ENCODE measurements around the gene EME2. TPM values are rescaled to one million over a fixed set of nuclear protein-coding genes. Genes with fewer than 3 reads are reported as not detected.

Gene EME2
- polyA plus RNA-seq, 1 donor from 2014 or later = 21.2 TPM

- Histone ChIP-seq H3K4me2 (ENCODE audit: low read length) (no peak overlapping the region), H3K9ac (ENCODE audit: low read length) (peak overlapping the region; percentile 84)
Observed at GRCh38 chr16:1775006-1775845, 2.6 kb downstream of the EME2 start.

GRCh38 chr16:1775846-1776671 lies 3.4 kb downstream of the EME2 start:
- H3F3A ChIP-seq (ENCODE audit: insufficient read depth, low read length, poor library complexity, severe bottlenecking) = no peaks in the 10 kb centered on the region
- H3K4me2 ChIP-seq (ENCODE audit: low read length) = no peak overlapping the region
- H3K36me3 ChIP-seq (ENCODE audit: insufficient read depth, low read length) = no peaks in the 10 kb centered on the region
- peaks cover 23% of the 10 kb centered on the region for H4K20me1 ChIP-seq (ENCODE audit: insufficient read depth)
- no peaks in the 10 kb centered on the region for H3K27me3 ChIP-seq (ENCODE audit: insufficient read depth, low read depth, low read length)
- no peaks in the 10 kb centered on the region for H3K9me2 ChIP-seq (ENCODE audit: insufficient read depth, low read length)
- no peaks in the 10 kb centered on the region for H3K9me3 ChIP-seq (ENCODE audit: low read length)
- peaks cover 17% of the 10 kb centered on the region for H3K79me2 ChIP-seq (replicated peaks; ENCODE audit: insufficient read depth, low read length)
- H3K9ac ChIP-seq (ENCODE audit: low read length) = no peak overlapping the region
- H3K4me3 ChIP-seq (ENCODE audit: low read length) = no peak overlapping the region
- H2AFZ ChIP-seq (ENCODE audit: low read depth, low read length) = no peak overlapping the region
- TF ChIP-seq EZH2 (IDR thresholded peaks at IDR 0.05; ENCODE audit: borderline replicate concordance, insufficient read depth, low read length, poor library complexity, severe bottlenecking) = no peak
- no peak for TF ChIP-seq CTCF (IDR thresholded peaks at IDR 0.05; ENCODE audit: poor library complexity, severe bottlenecking)
- no peak for TF ChIP-seq MXI1 (conservative IDR thresholded peaks at IDR 0.05; ENCODE audit: poor library complexity, severe bottlenecking)
- no peak for TF ChIP-seq REST (IDR thresholded peaks at IDR 0.05; ENCODE audit: borderline replicate concordance)
- TF ChIP-seq POLR2AphosphoS5 (IDR thresholded peaks at IDR 0.05) = no peak
- no peak overlapping the region for H3K27ac ChIP-seq (ENCODE audit: low read length)

More at GRCh38 chr16:1775006-1775845, 2.6 kb downstream of the EME2 start:
- H3K9me3 ChIP-seq (ENCODE audit: low read length) = no peaks in the 10 kb centered on the region
- H3K27me3 ChIP-seq (ENCODE audit: insufficient read depth, low read depth, low read length) = no peaks in the 10 kb centered on the region
- H3K9me2 ChIP-seq (ENCODE audit: insufficient read depth, low read length) = no peaks in the 10 kb centered on the region
- H4K20me1 ChIP-seq (ENCODE audit: insufficient read depth) = peaks cover 19% of the 10 kb centered on the region
- TF ChIP-seq RAD21 (conservative IDR thresholded peaks at IDR 0.05) = no peak
- no peaks in the 10 kb centered on the region for H3K36me3 ChIP-seq (ENCODE audit: insufficient read depth, low read length)
- peaks cover 9% of the 10 kb centered on the region for H3K79me2 ChIP-seq (replicated peaks; ENCODE audit: insufficient read depth, low read length)
- no peaks in the 10 kb centered on the region for H3F3A ChIP-seq (ENCODE audit: insufficient read depth, low read length, poor library complexity, severe bottlenecking)
- H3K4me3 ChIP-seq (ENCODE audit: low read length) = peak overlapping the region; percentile 98
- H3K27ac ChIP-seq (ENCODE audit: low read length) = no peak overlapping the region
- H2AFZ ChIP-seq (ENCODE audit: low read depth, low read length) = no peak overlapping the region
